ENCODE results near the gene ARSG.

Gene ARSG

DNA sequence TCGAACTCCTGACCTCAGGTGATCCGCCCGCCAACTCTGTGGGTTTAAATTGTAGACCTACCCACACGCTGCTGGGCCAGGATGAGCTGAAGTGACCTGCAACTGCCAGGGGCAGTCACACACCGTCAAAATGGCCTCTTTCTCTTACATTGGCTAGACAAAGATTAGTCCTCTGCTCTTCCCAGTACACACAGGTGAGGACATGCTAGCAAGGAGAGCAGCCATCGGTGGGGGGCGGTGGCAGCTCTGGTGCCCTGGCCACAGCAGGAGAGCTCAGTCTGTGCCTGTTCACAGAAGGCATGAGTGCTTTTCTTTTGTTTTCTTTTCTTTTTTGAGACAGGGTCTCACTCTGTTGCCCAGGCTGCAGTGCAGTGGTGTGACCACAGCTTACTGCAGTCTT lies 136.3 kb downstream of the ARSG start:
- ATAC-seq (replicated peaks) (no peak), DNase-seq (no peak)
- Mint-ChIP-seq H3K9me3 (no peaks in the 10 kb centered on the region), H3K4me3 (no peak overlapping the region), H3K36me3 (peaks cover 5 to 17% of the 10 kb centered on the region in 2 donors), H3K27me3 (no peaks in the 10 kb centered on the region), H3K27ac (no peak overlapping the region), H3K4me1 (peaks cover 2 to 10% of the 10 kb centered on the region in 2 donors)

DNA sequence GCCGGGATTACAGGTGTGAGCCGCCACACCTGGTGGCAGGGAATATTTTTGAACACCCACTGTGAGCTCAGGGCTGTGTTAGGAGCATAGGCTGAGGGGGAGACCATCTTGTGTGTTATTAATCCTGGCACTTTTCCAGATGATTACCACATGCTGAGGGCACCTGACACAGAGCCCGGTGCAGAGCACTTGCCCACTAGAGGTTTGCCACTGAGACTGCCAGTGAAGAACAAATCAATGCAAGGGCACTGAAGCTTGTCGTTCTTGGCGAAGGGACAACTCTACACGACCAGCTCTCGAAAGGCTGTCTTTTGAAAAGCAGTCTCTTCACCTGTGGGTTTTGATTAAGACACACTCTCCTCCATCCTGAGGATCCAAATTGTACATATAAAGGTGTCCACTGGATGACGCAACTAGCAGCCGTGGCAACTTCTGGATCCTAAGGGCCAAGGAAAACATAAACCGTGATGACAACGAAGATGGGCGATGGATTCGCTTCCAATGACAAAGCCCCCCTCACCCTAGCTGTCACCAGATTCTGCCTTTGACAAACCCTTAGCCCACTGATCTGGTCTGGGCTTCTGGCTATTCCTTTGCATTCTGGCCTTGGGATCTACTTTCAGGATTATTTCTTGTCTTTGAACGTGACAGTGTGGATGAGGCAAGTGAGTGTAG lies 137.3 kb downstream of the ARSG start:
- no peak for ATAC-seq (replicated peaks)
- no peak for DNase-seq
- Mint-ChIP-seq H3K4me3 (no peak overlapping the region), H3K27ac (no peak overlapping the region), H3K27me3 (no peaks in the 10 kb centered on the region), H3K4me1 (peaks cover 2 to 10% of the 10 kb centered on the region in 2 donors), H3K9me3 (no peaks in the 10 kb centered on the region), H3K36me3 (peaks cover 5 to 24% of the 10 kb centered on the region in 2 donors)

GRCh38 chr17:68429881-68430280 lies 138.6 kb downstream of the ARSG start:
- no peak overlapping the region for H3K4me3 Mint-ChIP-seq
- DNase-seq: no peak
- peaks cover 5 to 24% of the 10 kb centered on the region in 2 donors for H3K36me3 Mint-ChIP-seq
- H3K9me3 Mint-ChIP-seq: no peaks in the 10 kb centered on the region
- no peak overlapping the region for H3K27ac Mint-ChIP-seq
- peaks cover 2 to 10% of the 10 kb centered on the region in 2 donors for H3K4me1 Mint-ChIP-seq
- ATAC-seq (replicated peaks): no peak
- no peaks in the 10 kb centered on the region for H3K27me3 Mint-ChIP-seq

GRCh38 chr17:68431045-68431608 lies 139.8 kb downstream of the ARSG start:
- peaks cover 7 to 27% of the 10 kb centered on the region in 2 donors for H3K36me3 Mint-ChIP-seq
- H3K4me3 Mint-ChIP-seq: no peak overlapping the region
- ATAC-seq (replicated peaks): no peak
- H3K9me3 Mint-ChIP-seq: no peaks in the 10 kb centered on the region
- DNase-seq: no peak
- H3K27me3 Mint-ChIP-seq: no peaks in the 10 kb centered on the region
- no peak overlapping the region for H3K27ac Mint-ChIP-seq
- H3K4me1 Mint-ChIP-seq: peaks cover 6 to 16% of the 10 kb centered on the region in 2 donors

DNA sequence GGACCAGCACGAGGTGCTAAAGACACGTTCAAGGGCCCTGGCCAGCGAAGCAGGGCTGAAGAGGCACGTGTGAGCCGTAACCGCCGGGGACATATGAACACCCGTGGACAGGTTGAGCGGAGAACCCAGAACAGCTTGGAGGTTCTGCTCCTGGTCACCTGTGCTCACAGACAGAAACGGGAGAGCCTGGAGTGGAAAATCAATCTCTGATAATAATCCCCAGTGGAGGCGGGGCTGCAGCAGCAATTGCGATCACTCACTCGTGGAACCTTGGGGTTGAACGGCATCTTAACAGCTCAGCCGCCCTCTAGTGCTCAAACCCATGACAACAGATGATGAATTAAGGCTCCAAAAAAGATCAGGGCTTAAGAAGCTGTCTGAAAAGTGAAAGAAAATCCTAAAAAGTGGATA lies 140.4 kb downstream of the ARSG start:
- H3K27me3 Mint-ChIP-seq: no peaks in the 10 kb centered on the region
- no peak overlapping the region for H3K27ac Mint-ChIP-seq
- H3K4me1 Mint-ChIP-seq: peaks cover 11 to 21% of the 10 kb centered on the region in 2 donors
- DNase-seq: no peak
- no peak for ATAC-seq (replicated peaks)
- no peaks in the 10 kb centered on the region for H3K9me3 Mint-ChIP-seq
- no peak overlapping the region for H3K4me3 Mint-ChIP-seq
- H3K36me3 Mint-ChIP-seq: peaks cover 7 to 27% of the 10 kb centered on the region in 2 donors

GRCh38 chr17:68432086-68432864 lies 141.0 kb downstream of the ARSG start:
- Mint-ChIP-seq H3K9me3 (no peaks in the 10 kb centered on the region), H3K4me3 (no peak overlapping the region), H3K36me3 (peaks cover 7 to 27% of the 10 kb centered on the region in 2 donors), H3K27ac (no peak overlapping the region), H3K27me3 (no peaks in the 10 kb centered on the region), H3K4me1 (peaks cover 11 to 27% of the 10 kb centered on the region in 2 donors)
- ATAC-seq (replicated peaks) (no peak), DNase-seq (no peak)

DNA sequence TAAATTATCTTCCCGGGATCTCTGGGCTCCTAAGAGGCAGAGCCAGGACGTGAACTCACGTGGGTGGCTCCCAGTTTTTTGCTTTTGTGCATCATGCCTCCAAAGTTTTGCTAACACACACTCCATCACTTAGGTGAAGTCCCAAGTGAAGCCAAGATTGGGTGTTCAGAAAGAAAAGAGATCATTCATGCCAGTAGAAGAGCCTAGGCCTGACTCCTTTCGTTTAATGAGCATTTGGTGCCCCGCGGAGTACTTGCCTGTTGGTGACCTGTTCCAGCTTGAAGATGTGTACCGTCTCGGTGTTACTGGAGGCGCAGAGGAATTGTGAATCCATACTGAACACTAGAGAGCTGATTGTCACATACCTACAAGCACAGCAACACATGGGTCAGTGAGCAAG lies 141.9 kb downstream of the ARSG start:
- H3K9me3 Mint-ChIP-seq: no peaks in the 10 kb centered on the region
- no peak overlapping the region for H3K27ac Mint-ChIP-seq
- ATAC-seq (replicated peaks): no peak
- H3K4me3 Mint-ChIP-seq: no peak overlapping the region
- peaks cover 7 to 23% of the 10 kb centered on the region in 2 donors for H3K36me3 Mint-ChIP-seq
- no peak for DNase-seq
- peaks cover 17 to 36% of the 10 kb centered on the region in 2 donors for H3K4me1 Mint-ChIP-seq
- H3K27me3 Mint-ChIP-seq: no peaks in the 10 kb centered on the region

- peaks cover 19 to 44% of the 10 kb centered on the region in 2 donors for H3K4me1 Mint-ChIP-seq
- no peak overlapping the region for H3K27ac Mint-ChIP-seq
- H3K4me3 Mint-ChIP-seq: no peak overlapping the region
- ATAC-seq (replicated peaks): no peak
- peaks cover 7 to 22% of the 10 kb centered on the region in 2 donors for H3K36me3 Mint-ChIP-seq
- no peaks in the 10 kb centered on the region for H3K27me3 Mint-ChIP-seq
- DNase-seq: no peak
- no peaks in the 10 kb centered on the region for H3K9me3 Mint-ChIP-seq
These were observed 142.7 kb downstream of the ARSG start for GRCh38 chr17:68433911-68434508.

GRCh38 chr17:68435361-68435760 lies 144.1 kb downstream of the ARSG start:
- Mint-ChIP-seq H3K9me3 (no peaks in the 10 kb centered on the region), H3K27ac (no peak overlapping the region), H3K36me3 (peaks cover 7 to 16% of the 10 kb centered on the region in 2 donors), H3K4me3 (no peak overlapping the region), H3K27me3 (no peaks in the 10 kb centered on the region), H3K4me1 (peaks cover 27 to 54% of the 10 kb centered on the region in 2 donors)
- DNase-seq (no peak), ATAC-seq (replicated peaks) (no peak)

GRCh38 chr17:68435876-68436842 lies 144.9 kb downstream of the ARSG start:
- peaks cover 35 to 60% of the 10 kb centered on the region in 2 donors for H3K4me1 Mint-ChIP-seq
- H3K27ac Mint-ChIP-seq: peak overlapping the region; percentile 82
- ATAC-seq (replicated peaks) (peak; percentile 87), DNase-seq (peak; percentile 65)
- H3K36me3 Mint-ChIP-seq: peaks cover 7 to 16% of the 10 kb centered on the region in 2 donors
- no peaks in the 10 kb centered on the region for H3K9me3 Mint-ChIP-seq
- peak overlapping the region; percentile 36 to 37 for H3K4me3 Mint-ChIP-seq
- no peaks in the 10 kb centered on the region for H3K27me3 Mint-ChIP-seq

DNA sequence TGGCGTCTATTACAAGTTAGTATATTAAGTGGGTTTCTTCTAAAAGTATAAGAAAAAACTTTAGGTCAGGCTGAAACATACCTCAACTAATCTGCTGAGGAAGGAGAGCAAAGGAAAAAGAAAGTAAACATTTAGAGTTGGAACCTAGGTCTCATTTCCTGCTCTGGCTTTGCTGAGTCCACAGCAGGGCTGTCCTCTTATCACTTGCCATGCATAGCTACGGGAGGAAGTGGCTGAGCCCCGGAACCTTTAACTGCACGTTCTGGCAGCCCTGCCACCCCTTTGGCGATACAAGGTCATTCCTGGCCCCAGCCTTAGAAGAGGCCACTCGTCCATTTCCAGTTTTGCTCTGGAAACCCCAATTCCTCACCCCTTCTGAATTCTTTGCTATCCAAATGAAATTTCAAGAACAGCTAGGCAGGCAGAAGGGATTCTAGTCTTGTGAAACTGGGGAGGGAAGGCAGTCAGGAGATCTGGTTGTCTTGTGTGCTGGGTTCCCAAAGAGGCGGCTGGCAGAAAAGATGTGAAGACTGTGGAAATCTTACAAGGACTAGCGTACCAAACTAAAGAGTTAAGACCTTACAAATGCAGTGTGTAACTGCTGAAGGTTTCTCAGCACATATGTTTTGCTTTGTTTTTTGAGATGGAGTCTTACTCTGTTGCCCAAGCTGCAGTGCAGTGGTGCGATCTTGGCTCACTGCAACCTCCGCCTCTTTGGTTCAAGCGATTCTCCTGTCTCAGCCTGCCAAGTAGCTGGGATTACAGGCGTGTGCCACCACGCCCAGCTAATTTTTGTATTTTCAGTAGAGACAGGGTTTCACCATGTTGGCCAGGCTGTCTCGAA lies 146.9 kb downstream of the ARSG start:
- Mint-ChIP-seq H3K4me1 (peaks cover 37 to 58% of the 10 kb centered on the region in 2 donors), H3K27ac (peak overlapping the region; percentile 80), H3K36me3 (peaks cover 3 to 6% of the 10 kb centered on the region in 2 donors), H3K27me3 (no peaks in the 10 kb centered on the region), H3K9me3 (no peaks in the 10 kb centered on the region), H3K4me3 (peak overlapping the region; percentile 44 to 77)
- ATAC-seq (replicated peaks) (peak; percentile 62 to 68), DNase-seq (no peak)

GRCh38 chr17:68439656-68440290 lies 148.5 kb downstream of the ARSG start:
- H3K27me3 Mint-ChIP-seq: no peaks in the 10 kb centered on the region
- peaks cover 3% of the 10 kb centered on the region in 2 donors for H3K36me3 Mint-ChIP-seq
- no peaks in the 10 kb centered on the region for H3K9me3 Mint-ChIP-seq
- H3K27ac Mint-ChIP-seq: peak overlapping the region; percentile 31
- H3K4me1 Mint-ChIP-seq: peaks cover 37 to 58% of the 10 kb centered on the region in 2 donors
- no peak overlapping the region for H3K4me3 Mint-ChIP-seq
- no peak for ATAC-seq (replicated peaks)
- DNase-seq: no peak

Data from stimulated activated naive B cell treated with anti-CD40 and anti-IgM and Interleukin-4, amounts not matched to agents 10 μg/mL and 1 μg/mL and 100 μg/mL, for 72 hours (primary cell).